Suprapubic skin (tissue), 4 donors: ENCODE data around the gene INSM1. TPM values are rescaled to one million over a fixed set of nuclear protein-coding genes. Genes with fewer than 3 reads are reported as not detected.

Experiments used
- DNase-seq, 2 donors: peaks; one replicate each; pipeline ENCODE4 v3.0.0-alpha.2; 2019; ENCODE audit warnings: low spot score in 2 of 2
- H3K27ac ChIP-seq: fragments of 200-600 bp; sonication (generic); one replicate; pipeline ENCODE4 v1.5.1; 2019
- H3K27me3 ChIP-seq: fragments of 200-600 bp; sonication (generic); one replicate; pipeline ENCODE4 v1.5.1; 2019
- H3K36me3 ChIP-seq: fragments of 200-600 bp; sonication (generic); one replicate; pipeline ENCODE4 v1.5.1; 2019
- H3K4me1 ChIP-seq: fragments of 200-600 bp; sonication (generic); one replicate; pipeline ENCODE4 v1.5.1; 2019
- H3K4me3 ChIP-seq: fragments of 200-600 bp; sonication (generic); one replicate; pipeline ENCODE4 v1.5.1; 2019; ENCODE audit warnings: mild to moderate bottlenecking
- H3K9me3 ChIP-seq: fragments of 200-600 bp; sonication (generic); one replicate; pipeline ENCODE4 v1.5.1; 2019
- EP300 ChIP-seq: sonication (generic); formaldehyde crosslinking; IDR thresholded peaks from one replicate; pipeline ENCODE4 v1.6.1; 2017; ENCODE audit warnings: antibody characterized with exemption
- POLR2A ChIP-seq, 2 donors: fragments of 450-650 bp; IDR thresholded peaks; one replicate each; pipeline ENCODE4 v1.6.1; 2017; ENCODE audit warnings: antibody characterized with exemption in 2 of 2, mild to moderate bottlenecking in 2 of 2, moderate library complexity in 2 of 2
- POLR2AphosphoS5 ChIP-seq, 3 donors: sonication (generic); formaldehyde crosslinking; IDR thresholded peaks; one replicate each; pipeline ENCODE4 v1.6.1; 2017; ENCODE audit warnings: antibody characterized with exemption in 3 of 3
- WGBS: methylation state at CpG from one replicate; pipeline ENCODE4 v1.1.5; 2018; 5-methylcytosine and 5-hydroxymethylcytosine counted together
- total RNA-seq, 4 donors: library from RNA; depleted of rRNA; stranded (reverse); fragments of >200 nt; gene quantifications; one replicate each; pipeline ENCODE4 v1.1.0, GENCODE V29; 2016
- TF ChIP-seq, protein P1 (sequence below), 2 donors: fragments of 200-600 bp in 1 of 2; fragments of 450-650 bp in 1 of 2; sonication (generic) in 1 of 2; IDR thresholded peaks; one replicate each; pipeline ENCODE4 v1.5.1; 2016 to 2019; ENCODE audit warnings: antibody characterized with exemption in 2 of 2, mild to moderate bottlenecking in 1 of 2, moderate library complexity in 1 of 2

INSM1 gene
- total RNA-seq, 4 donors from 2014 or later = not detected

DNA sequence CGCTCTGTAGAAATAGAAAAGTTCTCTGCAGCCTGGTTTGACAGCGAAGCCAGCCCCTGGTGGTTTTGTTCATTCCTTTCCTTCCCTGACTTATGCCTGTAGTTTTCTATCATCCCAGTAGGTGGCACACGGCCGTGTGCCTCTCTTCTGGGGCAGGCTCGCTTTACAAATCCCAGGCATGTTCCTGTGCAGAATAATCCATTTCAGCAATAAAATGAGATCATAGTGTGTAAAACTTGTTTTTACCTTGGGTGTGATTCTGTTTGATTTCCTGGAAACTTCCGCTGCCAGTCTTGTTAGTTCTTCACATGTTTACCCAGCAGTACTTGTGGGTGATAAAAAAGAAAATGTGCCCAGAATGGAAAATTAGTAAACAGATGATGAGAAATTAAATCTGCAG lies 7.4 kb upstream of the INSM1 start:
- no peak for DNase-seq

DNA sequence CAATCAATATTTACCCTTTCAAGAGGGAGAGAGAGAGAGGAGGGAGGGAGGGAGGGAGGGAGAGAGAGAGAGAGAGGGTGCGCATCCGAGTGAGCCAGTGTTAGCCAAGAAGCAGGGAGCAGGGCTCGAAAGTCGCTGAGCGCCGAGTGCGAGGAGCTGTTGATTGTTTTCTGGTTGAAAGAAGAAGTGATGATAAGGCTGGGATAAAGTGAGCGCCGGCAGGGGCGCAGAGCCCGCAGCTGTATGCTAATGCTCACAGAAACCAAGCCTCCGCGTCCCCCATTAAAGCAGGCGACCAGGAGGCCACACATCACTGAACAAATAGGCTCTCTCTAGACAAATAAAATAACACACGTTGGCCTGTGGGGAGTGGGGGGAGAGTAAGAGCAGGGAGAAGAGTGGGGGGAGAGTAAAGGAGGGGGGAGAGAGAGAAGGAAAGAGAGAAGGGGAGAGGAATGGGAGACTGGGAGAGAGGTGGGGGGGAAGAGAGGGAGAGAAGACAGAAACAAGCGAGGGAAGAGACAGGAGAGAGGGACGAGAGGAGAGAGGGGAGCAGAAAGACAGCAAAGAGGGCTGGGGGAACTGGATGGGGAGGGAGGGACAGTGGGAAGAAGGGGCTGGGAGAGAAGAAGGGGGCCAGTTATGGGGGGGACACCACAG lies 5.0 kb upstream of the INSM1 start:
- no peak overlapping the region for H3K4me3 ChIP-seq
- 7% methylated on average over 17 of the region's 17 CpGs for WGBS
- peaks cover 50% of the 10 kb centered on the region for H3K4me1 ChIP-seq
- H3K9me3 ChIP-seq = no peaks in the 10 kb centered on the region
- H3K27me3 ChIP-seq = peaks cover 79% of the 10 kb centered on the region
- H3K27ac ChIP-seq = no peak overlapping the region
- no peaks in the 10 kb centered on the region for H3K36me3 ChIP-seq
- TF ChIP-seq, protein P1, sequence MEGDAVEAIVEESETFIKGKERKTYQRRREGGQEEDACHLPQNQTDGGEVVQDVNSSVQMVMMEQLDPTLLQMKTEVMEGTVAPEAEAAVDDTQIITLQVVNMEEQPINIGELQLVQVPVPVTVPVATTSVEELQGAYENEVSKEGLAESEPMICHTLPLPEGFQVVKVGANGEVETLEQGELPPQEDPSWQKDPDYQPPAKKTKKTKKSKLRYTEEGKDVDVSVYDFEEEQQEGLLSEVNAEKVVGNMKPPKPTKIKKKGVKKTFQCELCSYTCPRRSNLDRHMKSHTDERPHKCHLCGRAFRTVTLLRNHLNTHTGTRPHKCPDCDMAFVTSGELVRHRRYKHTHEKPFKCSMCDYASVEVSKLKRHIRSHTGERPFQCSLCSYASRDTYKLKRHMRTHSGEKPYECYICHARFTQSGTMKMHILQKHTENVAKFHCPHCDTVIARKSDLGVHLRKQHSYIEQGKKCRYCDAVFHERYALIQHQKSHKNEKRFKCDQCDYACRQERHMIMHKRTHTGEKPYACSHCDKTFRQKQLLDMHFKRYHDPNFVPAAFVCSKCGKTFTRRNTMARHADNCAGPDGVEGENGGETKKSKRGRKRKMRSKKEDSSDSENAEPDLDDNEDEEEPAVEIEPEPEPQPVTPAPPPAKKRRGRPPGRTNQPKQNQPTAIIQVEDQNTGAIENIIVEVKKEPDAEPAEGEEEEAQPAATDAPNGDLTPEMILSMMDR (IDR thresholded peaks at IDR 0.05) = no peak
- no peak for TF ChIP-seq EP300
- TF ChIP-seq POLR2AphosphoS5 (IDR thresholded peaks at IDR 0.05) = no peak
- TF ChIP-seq POLR2A (IDR thresholded peaks at IDR 0.05) = no peak
- no peak for DNase-seq

More for the DNA sequence above, 7.4 kb upstream of the INSM1 start:
- Histone ChIP-seq H3K4me3 (no peak overlapping the region), H3K36me3 (no peaks in the 10 kb centered on the region), H3K9me3 (no peaks in the 10 kb centered on the region), H3K4me1 (peaks cover 35% of the 10 kb centered on the region), H3K27ac (no peak overlapping the region), H3K27me3 (peaks cover 55% of the 10 kb centered on the region)
- 3% methylated on average over 6 of the region's 6 CpGs for WGBS
- TF ChIP-seq EP300 (no peak), POLR2AphosphoS5 (IDR thresholded peaks at IDR 0.05) (no peak)
- TF ChIP-seq, protein P1 (IDR thresholded peaks at IDR 0.05) = peak; percentile 40 to 77

DNA sequence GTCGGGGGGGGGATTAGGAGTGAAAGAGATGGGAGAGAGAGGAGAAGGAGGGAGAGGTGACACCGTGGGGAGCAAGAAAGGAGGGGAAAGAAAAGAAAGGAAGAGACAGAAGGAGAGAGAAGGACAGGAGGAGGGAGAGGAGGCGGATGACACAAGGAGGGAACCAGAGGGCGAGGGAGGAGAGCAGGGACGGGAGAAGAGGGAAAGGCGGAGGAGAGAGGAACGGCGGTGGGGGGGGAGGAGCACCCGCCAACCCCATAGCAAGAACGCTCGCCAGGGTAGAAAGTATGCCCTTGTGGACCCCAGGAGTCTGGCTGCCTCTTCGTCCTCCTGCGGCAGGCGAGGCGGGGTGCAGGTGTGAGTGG lies 4.5 kb upstream of the INSM1 start:
- Histone ChIP-seq H3K27me3 (peaks cover 83% of the 10 kb centered on the region), H3K36me3 (no peaks in the 10 kb centered on the region), H3K27ac (no peak overlapping the region), H3K9me3 (no peaks in the 10 kb centered on the region), H3K4me3 (peak overlapping the region; percentile 29), H3K4me1 (peaks cover 53% of the 10 kb centered on the region)
- WGBS = 4% methylated on average over 15 of the region's 15 CpGs
- TF ChIP-seq, protein P1 (IDR thresholded peaks at IDR 0.05) = no peak
- TF ChIP-seq POLR2A (IDR thresholded peaks at IDR 0.05) (no peak), POLR2AphosphoS5 (IDR thresholded peaks at IDR 0.05) (no peak), EP300 (no peak)
- no peak for DNase-seq

DNA sequence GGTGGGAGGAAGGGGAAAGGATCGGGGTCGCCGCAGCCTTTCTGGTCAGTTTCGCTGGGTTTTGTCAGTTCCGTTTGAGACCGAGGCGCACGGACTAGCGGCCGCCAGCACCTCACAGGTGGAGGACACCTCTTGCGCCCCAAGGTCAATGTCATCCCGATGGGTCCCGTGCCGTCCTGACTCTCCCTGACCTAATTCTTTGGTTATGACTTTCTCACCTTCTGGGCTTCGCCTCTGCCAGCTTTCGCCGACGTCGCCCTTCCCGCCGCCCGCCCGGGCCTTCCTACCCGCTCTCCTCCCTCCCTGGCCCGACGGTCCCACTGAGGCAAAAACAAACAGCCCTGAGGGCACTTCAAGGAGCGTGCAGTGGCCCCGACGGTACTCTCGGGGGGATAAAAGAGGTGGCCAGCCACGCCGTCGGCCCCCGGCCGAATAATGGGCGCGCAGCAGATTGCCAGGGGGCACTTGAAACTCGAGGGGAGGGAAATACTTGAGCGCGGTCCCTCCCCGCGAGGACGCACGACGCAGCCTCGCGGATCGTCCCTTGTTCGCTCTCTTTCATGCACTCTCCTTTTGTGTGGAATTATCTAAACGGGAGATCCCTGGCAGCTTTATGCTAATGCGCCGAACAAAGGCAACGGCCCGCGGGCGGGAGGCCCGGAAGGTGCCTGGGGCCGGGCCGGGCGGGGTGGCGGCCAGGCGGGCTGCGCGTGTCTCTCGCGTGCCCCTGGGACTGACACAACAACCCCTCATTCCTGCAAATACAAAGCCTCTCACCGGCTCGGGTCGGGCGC lies 3.9 kb upstream of the INSM1 start:
- TF ChIP-seq POLR2AphosphoS5 (IDR thresholded peaks at IDR 0.05) (no peak), EP300 (no peak), POLR2A (IDR thresholded peaks at IDR 0.05) (no peak)
- TF ChIP-seq, protein P1 (IDR thresholded peaks at IDR 0.05) = no peak
- Histone ChIP-seq H3K9me3 (no peaks in the 10 kb centered on the region), H3K4me1 (peaks cover 58% of the 10 kb centered on the region), H3K27ac (no peak overlapping the region), H3K36me3 (no peaks in the 10 kb centered on the region), H3K4me3 (peak overlapping the region; percentile 29), H3K27me3 (peaks cover 89% of the 10 kb centered on the region)
- DNase-seq = no peak
- WGBS = 2% methylated on average over 38 of the region's 70 CpGs
